Neural cell (in vitro differentiated cells): ENCODE data around the gene WDR26. TPM values are rescaled to one million over a fixed set of nuclear protein-coding genes. Genes with fewer than 3 reads are reported as not detected.

Source experiments
- H2AFZ ChIP-seq: fragments of 200-600, 300-800 bp; sonication (generic), shearing (Covaris generic); 2 replicates; pipeline ENCODE4 v1.6.0; 2014; ENCODE audit warnings: low read depth, mild to moderate bottlenecking, antibody characterized with exemption, low read length, moderate library complexity
- H3F3A ChIP-seq: fragments of 200-600 bp; shearing (Covaris generic); 2 replicates; pipeline ENCODE4 v1.6.1; 2016; ENCODE audit warnings: mild to moderate bottlenecking, moderate library complexity, mixed read lengths, antibody characterized with exemption, low read length; ENCODE audit not compliant: insufficient read depth, poor library complexity, severe bottlenecking
- H3K27ac ChIP-seq: fragments of 200-600, 300-800 bp; sonication (generic), shearing (Covaris generic); 2 replicates; pipeline ENCODE4 v1.5.1; 2014; ENCODE audit warnings: mild to moderate bottlenecking, low read length, moderate library complexity
- H3K27me3 ChIP-seq: fragments of 300-800, 200-600 bp; sonication (generic), shearing (Covaris generic); 2 replicates; pipeline ENCODE4 v1.6.0; 2014; ENCODE audit warnings: mild to moderate bottlenecking, low read depth, low read length, moderate library complexity; ENCODE audit not compliant: insufficient read depth
- H3K36me3 ChIP-seq: fragments of 300-800, 200-600 bp; sonication (generic), shearing (Covaris generic); 2 replicates; pipeline ENCODE4 v1.5.1; 2014; ENCODE audit warnings: mild to moderate bottlenecking, antibody characterized with exemption, low read length, moderate library complexity; ENCODE audit not compliant: insufficient read depth
- H3K4me2 ChIP-seq: fragments of 300-800, 200-600 bp; sonication (generic), shearing (Covaris generic); 2 replicates; pipeline ENCODE4 v1.6.0; 2014; ENCODE audit warnings: mild to moderate bottlenecking, low read length
- H3K4me3 ChIP-seq: fragments of 300-800, 200-600 bp; sonication (generic), shearing (Covaris generic); 2 replicates; pipeline ENCODE4 v1.5.1; 2014; ENCODE audit warnings: mild to moderate bottlenecking, low read length, moderate library complexity
- H3K79me2 ChIP-seq: fragments of 200-600 bp; shearing (Covaris generic); replicated peaks from 2 replicates; pipeline ENCODE4 v1.6.0; 2014; ENCODE audit warnings: mild to moderate bottlenecking, low read length, moderate library complexity; ENCODE audit not compliant: insufficient read depth
- H3K9ac ChIP-seq: fragments of 300-800, 200-600 bp; sonication (generic), shearing (Covaris generic); 2 replicates; pipeline ENCODE4 v1.6.1; 2016; ENCODE audit warnings: mild to moderate bottlenecking, low read length, mixed read lengths
- H3K9me2 ChIP-seq: fragments of 200-600 bp; shearing (Covaris generic); 2 replicates; pipeline ENCODE4 v1.6.1; 2016; ENCODE audit warnings: mild to moderate bottlenecking, low read length, mixed read lengths; ENCODE audit not compliant: insufficient read depth
- H3K9me3 ChIP-seq: fragments of 200-600, 300-800 bp; sonication (generic), shearing (Covaris generic); 2 replicates; pipeline ENCODE4 v1.6.1; 2016; ENCODE audit warnings: mild to moderate bottlenecking, mixed run types, low read length, moderate library complexity, mixed read lengths
- H4K20me1 ChIP-seq: fragments of 200-600 bp; shearing (Covaris generic); 2 replicates; pipeline ENCODE4 v1.6.1; 2016; ENCODE audit warnings: mild to moderate bottlenecking, mixed run types; ENCODE audit not compliant: insufficient read depth
- CTCF ChIP-seq: fragments of 450-650 bp; IDR thresholded peaks from 2 replicates; pipeline ENCODE4 v1.5.1; 2014; ENCODE audit warnings: antibody characterized with exemption, mild to moderate bottlenecking, moderate library complexity; ENCODE audit not compliant: poor library complexity, severe bottlenecking
- EP300 ChIP-seq: fragments of 450-650 bp; conservative IDR thresholded peaks from 2 replicates; pipeline ENCODE4 v1.6.1; 2014; ENCODE audit warnings: antibody characterized with exemption, mild to moderate bottlenecking, moderate library complexity; ENCODE audit not compliant: poor library complexity, severe bottlenecking
- EZH2 ChIP-seq: fragments of 200-600, 300-800 bp; shearing (Covaris generic), sonication (generic); IDR thresholded peaks from 2 replicates; pipeline ENCODE4 v1.6.1; 2014; ENCODE audit warnings: antibody characterized with exemption, low read length, borderline replicate concordance, mild to moderate bottlenecking; ENCODE audit not compliant: insufficient read depth, poor library complexity, severe bottlenecking
- MXI1 ChIP-seq: fragments of 450-650 bp; conservative IDR thresholded peaks from 2 replicates; pipeline ENCODE4 v1.6.1; 2014; ENCODE audit warnings: antibody characterized with exemption, mild to moderate bottlenecking; ENCODE audit not compliant: poor library complexity, severe bottlenecking
- POLR2AphosphoS5 ChIP-seq: IDR thresholded peaks from 2 replicates; pipeline ENCODE4 v1.6.1; 2012
- RAD21 ChIP-seq: fragments of 450-650 bp; conservative IDR thresholded peaks from 2 replicates; pipeline ENCODE4 v1.6.1; 2014; ENCODE audit warnings: antibody characterized with exemption, mild to moderate bottlenecking, moderate library complexity
- REST ChIP-seq: IDR thresholded peaks from 2 replicates; pipeline ENCODE4 v1.6.1; 2012; ENCODE audit warnings: borderline replicate concordance
- SMC3 ChIP-seq: fragments of 450-650 bp; conservative IDR thresholded peaks from 2 replicates; pipeline ENCODE4 v1.6.1; 2014; ENCODE audit warnings: antibody characterized with exemption, mild to moderate bottlenecking, moderate library complexity; ENCODE audit not compliant: poor library complexity
- TAF1 ChIP-seq: IDR thresholded peaks from 2 replicates; pipeline ENCODE4 v1.6.1; 2012; ENCODE audit warnings: low read depth
- polyA plus RNA-seq: library from polyadenylated mRNA; depleted of rRNA; stranded (reverse); fragments of >200 nt; gene quantifications from 2 replicates; pipeline ENCODE4 v1.2.3, GENCODE V29; 2014

WDR26 gene
- polyA plus RNA-seq, 1 donor from 2014 or later: 89.6 TPM

GRCh38 chr1:224458296-224458695, 23.7 kb upstream of the WDR26 start:
- H3K27ac ChIP-seq: no peak overlapping the region
- no peaks in the 10 kb centered on the region for H3K79me2 ChIP-seq
- H3F3A ChIP-seq: no peaks in the 10 kb centered on the region
- no peak overlapping the region for H3K4me3 ChIP-seq
- no peaks in the 10 kb centered on the region for H3K9me2 ChIP-seq
- H4K20me1 ChIP-seq: no peaks in the 10 kb centered on the region
- H3K9me3 ChIP-seq: no peaks in the 10 kb centered on the region
- no peak overlapping the region for H3K9ac ChIP-seq
- H3K4me2 ChIP-seq: no peak overlapping the region
- H3K27me3 ChIP-seq: no peaks in the 10 kb centered on the region
- no peaks in the 10 kb centered on the region for H3K36me3 ChIP-seq
- H2AFZ ChIP-seq: no peak overlapping the region
- no peak for TF ChIP-seq MXI1
- no peak for TF ChIP-seq POLR2AphosphoS5
- TF ChIP-seq TAF1: no peak
- no peak for TF ChIP-seq REST
- no peak for TF ChIP-seq EP300
- TF ChIP-seq RAD21: no peak
- TF ChIP-seq EZH2: no peak
- TF ChIP-seq SMC3: no peak
- TF ChIP-seq CTCF: no peak

DNA sequence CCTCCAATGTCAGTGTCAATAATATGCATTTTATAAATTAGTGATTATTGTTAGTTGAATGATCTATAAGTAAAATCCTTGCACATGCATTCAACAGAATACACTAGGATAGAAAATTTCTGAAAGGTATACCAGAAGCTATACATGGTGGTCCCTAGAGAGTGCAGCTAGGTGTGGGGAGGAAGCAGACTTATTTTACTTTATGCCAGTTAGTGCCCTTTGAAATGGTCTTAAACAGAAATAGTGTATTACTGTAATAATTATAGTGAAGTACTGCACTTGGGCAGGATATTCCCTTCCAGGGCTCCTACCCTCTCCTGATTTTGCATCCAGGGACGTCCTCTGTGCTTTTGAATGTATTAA, 23.2 kb upstream of the WDR26 start:
- Histone ChIP-seq H2AFZ (no peak overlapping the region), H3K4me2 (no peak overlapping the region), H3K36me3 (no peaks in the 10 kb centered on the region), H3K79me2 (no peaks in the 10 kb centered on the region), H3K27me3 (no peaks in the 10 kb centered on the region), H3K4me3 (no peak overlapping the region), H3K9ac (no peak overlapping the region), H3K27ac (no peak overlapping the region), H3F3A (no peaks in the 10 kb centered on the region), H3K9me3 (no peaks in the 10 kb centered on the region), H3K9me2 (no peaks in the 10 kb centered on the region), H4K20me1 (no peaks in the 10 kb centered on the region)
- TF ChIP-seq MXI1 (no peak), EP300 (no peak), SMC3 (peak; percentile 20), POLR2AphosphoS5 (no peak), CTCF (peak; percentile 50), RAD21 (no peak)
